ENCODE data around the gene CCND1. TPM values are rescaled to one million over a fixed set of nuclear protein-coding genes. Genes with fewer than 3 reads are reported as not detected.

CCND1 gene
- total and polyA plus RNA-seq, 12 donors, result 12.1 to 149 (median 80.7) TPM

DNA sequence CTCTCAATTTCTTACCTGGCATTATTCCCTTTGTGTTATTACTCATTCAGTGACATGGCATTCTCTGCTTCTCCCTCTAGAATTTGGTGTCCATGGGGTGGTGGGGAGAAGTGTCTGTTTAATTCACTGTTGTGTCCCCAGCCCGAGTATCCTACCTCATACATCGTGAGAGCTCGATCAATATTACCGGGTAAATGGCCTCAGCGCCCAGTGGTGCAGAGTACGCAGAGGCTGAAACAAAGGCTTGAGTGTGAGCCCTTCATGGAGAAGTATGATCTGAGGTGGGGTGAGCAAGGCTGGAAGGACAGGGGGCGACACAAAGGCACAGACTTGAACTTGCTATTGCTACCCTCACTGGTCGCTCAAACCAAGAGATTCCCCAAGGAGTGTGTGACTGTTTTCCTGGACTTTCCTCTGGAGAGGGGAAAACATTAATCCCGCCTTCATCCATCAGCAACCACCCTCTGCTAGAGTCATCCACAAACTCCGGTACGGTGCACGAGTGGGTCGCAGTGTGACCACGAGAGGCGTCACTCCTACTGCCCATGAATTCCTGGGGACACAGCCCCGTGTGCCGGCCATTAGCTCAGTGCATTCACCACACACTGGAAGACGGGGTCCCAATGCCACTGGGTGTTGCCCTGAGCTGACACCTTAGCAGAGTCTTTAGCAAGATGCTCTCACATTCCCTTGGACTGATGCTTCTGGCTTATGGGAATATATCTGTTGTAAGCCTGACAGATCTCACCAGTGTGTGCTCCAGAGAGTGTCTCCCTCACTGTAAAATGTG, 35.0 kb upstream of the CCND1 start:
- Histone ChIP-seq H3K36me3 (replicated peaks in 1 of 2) (no peaks in the 10 kb centered on the region), H3K27ac (no peak overlapping the region), H3K27me3 (no peaks in the 10 kb centered on the region), H3K4me1 (replicated peaks in 1 of 2) (no peaks in the 10 kb centered on the region), H3K9me3 (replicated peaks in 1 of 3) (no peaks in the 10 kb centered on the region), H3K4me3 (no peak overlapping the region)
- TF ChIP-seq, protein P1, sequence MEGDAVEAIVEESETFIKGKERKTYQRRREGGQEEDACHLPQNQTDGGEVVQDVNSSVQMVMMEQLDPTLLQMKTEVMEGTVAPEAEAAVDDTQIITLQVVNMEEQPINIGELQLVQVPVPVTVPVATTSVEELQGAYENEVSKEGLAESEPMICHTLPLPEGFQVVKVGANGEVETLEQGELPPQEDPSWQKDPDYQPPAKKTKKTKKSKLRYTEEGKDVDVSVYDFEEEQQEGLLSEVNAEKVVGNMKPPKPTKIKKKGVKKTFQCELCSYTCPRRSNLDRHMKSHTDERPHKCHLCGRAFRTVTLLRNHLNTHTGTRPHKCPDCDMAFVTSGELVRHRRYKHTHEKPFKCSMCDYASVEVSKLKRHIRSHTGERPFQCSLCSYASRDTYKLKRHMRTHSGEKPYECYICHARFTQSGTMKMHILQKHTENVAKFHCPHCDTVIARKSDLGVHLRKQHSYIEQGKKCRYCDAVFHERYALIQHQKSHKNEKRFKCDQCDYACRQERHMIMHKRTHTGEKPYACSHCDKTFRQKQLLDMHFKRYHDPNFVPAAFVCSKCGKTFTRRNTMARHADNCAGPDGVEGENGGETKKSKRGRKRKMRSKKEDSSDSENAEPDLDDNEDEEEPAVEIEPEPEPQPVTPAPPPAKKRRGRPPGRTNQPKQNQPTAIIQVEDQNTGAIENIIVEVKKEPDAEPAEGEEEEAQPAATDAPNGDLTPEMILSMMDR (IDR thresholded peaks at IDR 0.05), result no peak
- no peak for TF ChIP-seq POLR2A (IDR thresholded peaks at IDR 0.05)
- intact Hi-C loops (cut with DNase I), result no loop called here
- no peak for DNase-seq
- WGBS, 4 donors, result 83 to 93% (median 88%) methylated on average over 9 to 18 of the region's 18 CpGs

DNA sequence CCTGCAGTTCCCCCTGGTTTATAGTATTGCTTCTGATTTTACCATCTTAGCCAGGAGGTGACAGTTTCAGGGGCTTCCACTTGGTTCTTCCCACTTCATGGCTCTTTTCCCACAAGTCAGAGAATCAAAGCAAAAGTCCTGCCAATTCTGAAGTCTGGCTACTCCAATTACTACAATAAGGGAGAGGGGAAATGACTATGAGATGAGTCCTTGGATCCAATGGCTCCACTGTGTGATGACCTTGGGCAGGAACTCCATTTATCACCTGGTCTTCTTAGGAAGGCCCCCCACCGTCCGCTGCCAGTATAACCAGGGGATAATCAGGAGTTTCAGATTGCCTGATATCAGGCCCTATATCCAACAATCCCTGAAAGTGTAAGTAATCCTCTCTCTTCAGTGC, 31.6 kb upstream of the CCND1 start:
- Histone ChIP-seq H3K27me3 (no peaks in the 10 kb centered on the region), H3K27ac (no peak overlapping the region), H3K36me3 (replicated peaks in 1 of 2) (no peaks in the 10 kb centered on the region), H3K9me3 (replicated peaks in 1 of 3) (no peaks in the 10 kb centered on the region), H3K4me3 (no peak overlapping the region), H3K4me1 (replicated peaks in 1 of 2) (no peaks in the 10 kb centered on the region)
- DNase-seq, result no peak
- TF ChIP-seq POLR2A (IDR thresholded peaks at IDR 0.05), result no peak
- TF ChIP-seq, protein P1 (IDR thresholded peaks at IDR 0.05), result no peak
- WGBS, 4 donors, result 38 to 66% (median 54%) methylated on average over 2 of the region's 2 CpGs
- intact Hi-C loops (cut with DNase I), result no loop called here

DNA sequence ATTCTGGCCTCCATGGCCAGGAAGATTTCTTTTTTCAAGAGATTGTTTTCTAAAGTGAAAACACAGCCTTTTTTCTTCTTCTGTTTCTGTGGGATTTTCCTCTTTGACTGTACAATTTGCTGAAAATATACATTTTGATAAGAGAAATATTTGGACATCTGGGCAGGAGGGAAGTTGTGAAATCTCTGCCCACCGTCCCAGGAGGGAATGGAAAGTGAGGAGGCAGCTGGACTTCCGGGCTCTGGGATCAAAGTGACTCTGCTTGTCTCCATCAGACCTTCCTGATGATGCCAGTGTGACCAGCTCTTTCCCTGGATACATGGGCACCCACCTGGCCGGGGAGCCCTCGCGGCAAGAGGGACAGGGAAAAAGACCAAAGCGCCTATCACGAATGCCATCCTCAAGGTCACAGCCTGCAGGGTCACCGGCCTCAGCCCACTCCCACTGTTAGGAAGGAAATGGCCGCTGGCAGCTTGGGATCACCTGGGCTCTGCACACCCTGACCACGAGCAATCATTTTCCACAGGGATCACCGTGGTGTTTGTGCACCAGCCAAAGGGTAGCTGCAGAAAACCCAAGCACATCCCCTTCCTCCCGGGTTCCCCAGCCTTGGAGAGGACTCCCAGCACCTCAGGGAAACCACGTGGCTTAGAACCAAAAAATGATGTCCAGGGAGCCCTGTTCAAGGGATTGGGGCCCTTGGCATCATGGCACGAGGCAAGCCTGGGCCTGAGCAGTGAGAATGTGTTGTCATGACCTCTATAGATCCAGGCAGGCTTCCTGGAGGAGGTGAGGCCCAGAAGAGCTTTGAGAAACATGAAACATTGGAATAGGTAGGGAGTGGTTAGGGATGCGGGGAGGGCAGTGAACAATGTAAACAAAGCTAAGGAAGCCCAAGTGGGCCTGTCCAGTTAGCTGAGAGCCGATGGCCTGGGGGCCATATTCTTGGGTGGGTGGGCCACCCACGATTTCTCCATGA, 29.1 kb upstream of the CCND1 start:
- 63 to 76% (median 71%) methylated on average over 15 to 17 of the region's 17 CpGs for WGBS, 4 donors
- H3K36me3 ChIP-seq (replicated peaks in 1 of 2), result no peaks in the 10 kb centered on the region
- intact Hi-C loops (cut with DNase I), result no loop called here
- H3K27me3 ChIP-seq, result no peaks in the 10 kb centered on the region
- H3K9me3 ChIP-seq (replicated peaks in 1 of 3), result no peaks in the 10 kb centered on the region
- no peak overlapping the region for H3K4me3 ChIP-seq
- H3K27ac ChIP-seq, result no peak overlapping the region
- no peaks in the 10 kb centered on the region for H3K4me1 ChIP-seq (replicated peaks in 1 of 2)
- no peak for DNase-seq
- no peak for TF ChIP-seq POLR2A (IDR thresholded peaks at IDR 0.05)
- TF ChIP-seq, protein P1 (IDR thresholded peaks at IDR 0.05), result no peak

DNA sequence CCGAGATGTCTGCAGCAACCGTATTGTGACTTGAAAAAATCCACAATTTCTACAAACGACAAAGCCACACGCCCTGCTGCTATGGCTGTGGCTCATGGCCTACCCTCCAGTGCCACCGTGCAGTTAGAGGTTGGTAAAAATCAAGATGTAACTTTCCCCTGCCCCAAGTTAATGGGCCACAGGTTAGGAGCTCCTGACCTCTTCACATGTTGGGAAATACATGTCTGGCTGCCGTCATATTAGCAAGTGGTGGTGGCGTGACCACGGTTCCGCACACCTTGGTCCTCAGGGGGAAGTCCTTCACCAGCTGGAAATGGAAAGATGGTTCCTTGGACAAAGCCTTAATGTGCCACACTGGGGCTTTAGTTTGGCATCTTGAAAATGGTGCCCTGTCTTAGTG, 27.4 kb upstream of the CCND1 start:
- Histone ChIP-seq H3K4me1 (replicated peaks in 1 of 2) (no peaks in the 10 kb centered on the region), H3K4me3 (no peak overlapping the region), H3K27me3 (no peaks in the 10 kb centered on the region), H3K36me3 (replicated peaks in 1 of 2) (no peaks in the 10 kb centered on the region), H3K27ac (no peak overlapping the region), H3K9me3 (replicated peaks in 1 of 3) (no peaks in the 10 kb centered on the region)
- intact Hi-C loops (cut with DNase I), result no loop called here
- TF ChIP-seq, protein P1 (IDR thresholded peaks at IDR 0.05), result no peak
- no peak for TF ChIP-seq POLR2A (IDR thresholded peaks at IDR 0.05)
- no peak for DNase-seq
- 90 to 97% (median 94%) methylated on average over 9 of the region's 9 CpGs for WGBS, 4 donors
